Skeletal muscle satellite cell (primary cell): ENCODE results near the gene DRD1. TPM values are rescaled to one million over a fixed set of nuclear protein-coding genes. Genes with fewer than 3 reads are reported as not detected.
A peak's percentile ranks its signal among the peaks of the same experiment; 100 is the strongest.

Experiments used
- H3K27me3 ChIP-seq: 2 replicates; pipeline ENCODE4 v1.7.0; 2013; ENCODE audit warnings: low read length; ENCODE audit not compliant: control insufficient read depth, insufficient read depth
- H3K36me3 ChIP-seq: 2 replicates; pipeline ENCODE4 v1.7.0; 2013; ENCODE audit warnings: mild to moderate bottlenecking, control low read depth, low read length; ENCODE audit not compliant: insufficient read depth
- H3K4me1 ChIP-seq: 2 replicates; pipeline ENCODE4 v1.7.0; 2013; ENCODE audit warnings: low read length; ENCODE audit not compliant: control insufficient read depth, insufficient read depth
- H3K4me2 ChIP-seq: 2 replicates; pipeline ENCODE4 v1.7.0; 2013; ENCODE audit warnings: mild to moderate bottlenecking, low read length
- H3K4me3 ChIP-seq: 2 replicates; pipeline ENCODE4 v1.7.0; 2013; ENCODE audit warnings: low read length
- H3K9ac ChIP-seq: 2 replicates; pipeline ENCODE4 v1.7.0; 2013; ENCODE audit warnings: mild to moderate bottlenecking, low read depth, low read length, moderate library complexity
- H3K9me3 ChIP-seq: replicated peaks from 2 replicates; pipeline ENCODE4 v1.7.0; 2013; ENCODE audit warnings: mild to moderate bottlenecking, control low read depth, low read length
- total RNA-seq: library from RNA; depleted of rRNA; stranded (reverse); fragments of >200 nt; gene quantifications from 2 replicates; pipeline ENCODE4 v1.2.3, GENCODE V29; 2012; rRNA removed

The DRD1 gene
- not detected in 2 replicates for total RNA-seq

GRCh38 chr5:175444060-175444904 is at the start of gene DRD1:
Gene DRD1, minus strand, starts transcription at chr5:175444182. Its CDS starts 1,083 bp downstream, at chr5:175443099.
- H3K4me1 ChIP-seq, result no peaks in the 10 kb centered on the region
- H3K9ac ChIP-seq, result no peak within 1 kb of the TSS
- H3K36me3 ChIP-seq, result no peaks in the 10 kb centered on the region
- H3K27me3 ChIP-seq, result peaks cover 47% of the 10 kb centered on the region
- H3K9me3 ChIP-seq, result no peaks in the 10 kb centered on the region
- peak within 1 kb of the TSS; percentile 42 for H3K4me3 ChIP-seq
- H3K4me2 ChIP-seq, result peak within 1 kb of the TSS; percentile 70

GRCh38 chr5:175493726-175494125 is 49.7 kb upstream of the DRD1 start:
- Histone ChIP-seq H3K9me3 (no peaks in the 10 kb centered on the region), H3K27me3 (no peaks in the 10 kb centered on the region), H3K9ac (no peak overlapping the region), H3K4me1 (no peaks in the 10 kb centered on the region), H3K4me2 (no peak overlapping the region), H3K36me3 (peaks cover 44% of the 10 kb centered on the region), H3K4me3 (no peak overlapping the region)

GRCh38 chr5:175493260-175493659 is 49.3 kb upstream of the DRD1 start:
- Histone ChIP-seq H3K27me3 (no peaks in the 10 kb centered on the region), H3K4me1 (no peaks in the 10 kb centered on the region), H3K9ac (no peak overlapping the region), H3K4me2 (no peak overlapping the region), H3K4me3 (no peak overlapping the region), H3K9me3 (no peaks in the 10 kb centered on the region), H3K36me3 (peaks cover 47% of the 10 kb centered on the region)

GRCh38 chr5:175491223-175491622 is 47.2 kb upstream of the DRD1 start:
- Histone ChIP-seq H3K4me2 (no peak overlapping the region), H3K9me3 (no peaks in the 10 kb centered on the region), H3K27me3 (no peaks in the 10 kb centered on the region), H3K36me3 (peaks cover 53% of the 10 kb centered on the region), H3K9ac (no peak overlapping the region), H3K4me3 (no peak overlapping the region), H3K4me1 (no peaks in the 10 kb centered on the region)

- Histone ChIP-seq H3K4me3 (no peak overlapping the region), H3K9me3 (no peaks in the 10 kb centered on the region), H3K4me1 (no peaks in the 10 kb centered on the region), H3K9ac (no peak overlapping the region), H3K4me2 (no peak overlapping the region), H3K36me3 (peaks cover 51% of the 10 kb centered on the region), H3K27me3 (no peaks in the 10 kb centered on the region)
These were observed 45.9 kb upstream of the DRD1 start for GRCh38 chr5:175489693-175490443.

GRCh38 chr5:175487514-175488222 is 43.7 kb upstream of the DRD1 start:
- Histone ChIP-seq H3K4me1 (no peaks in the 10 kb centered on the region), H3K27me3 (no peaks in the 10 kb centered on the region), H3K9me3 (no peaks in the 10 kb centered on the region), H3K4me2 (no peak overlapping the region), H3K4me3 (no peak overlapping the region), H3K36me3 (peaks cover 40% of the 10 kb centered on the region), H3K9ac (no peak overlapping the region)

- Histone ChIP-seq H3K9me3 (no peaks in the 10 kb centered on the region), H3K27me3 (no peaks in the 10 kb centered on the region), H3K4me1 (no peaks in the 10 kb centered on the region), H3K4me3 (no peak overlapping the region), H3K4me2 (no peak overlapping the region), H3K36me3 (peaks cover 36% of the 10 kb centered on the region), H3K9ac (no peak overlapping the region)
These were observed 41.6 kb upstream of the DRD1 start for GRCh38 chr5:175485631-175486030.

GRCh38 chr5:175484829-175485228 is 40.8 kb upstream of the DRD1 start:
- H3K4me1 ChIP-seq, result peaks cover under 1% of the 10 kb centered on the region
- no peak overlapping the region for H3K4me3 ChIP-seq
- H3K36me3 ChIP-seq, result peaks cover 35% of the 10 kb centered on the region
- no peak overlapping the region for H3K4me2 ChIP-seq
- H3K27me3 ChIP-seq, result no peaks in the 10 kb centered on the region
- H3K9ac ChIP-seq, result no peak overlapping the region
- H3K9me3 ChIP-seq, result no peaks in the 10 kb centered on the region

- no peak overlapping the region for H3K4me3 ChIP-seq
- no peaks in the 10 kb centered on the region for H3K27me3 ChIP-seq
- no peak overlapping the region for H3K9ac ChIP-seq
- H3K36me3 ChIP-seq, result peaks cover 33% of the 10 kb centered on the region
- no peak overlapping the region for H3K4me2 ChIP-seq
- H3K9me3 ChIP-seq, result no peaks in the 10 kb centered on the region
- H3K4me1 ChIP-seq, result peaks cover 6% of the 10 kb centered on the region
These were observed 40.3 kb upstream of the DRD1 start for GRCh38 chr5:175484322-175484721.

- Histone ChIP-seq H3K9ac (no peak overlapping the region), H3K36me3 (peaks cover 28% of the 10 kb centered on the region), H3K9me3 (no peaks in the 10 kb centered on the region), H3K4me1 (peaks cover 7% of the 10 kb centered on the region), H3K4me2 (no peak overlapping the region), H3K4me3 (no peak overlapping the region), H3K27me3 (no peaks in the 10 kb centered on the region)
These were observed 39.4 kb upstream of the DRD1 start for GRCh38 chr5:175483337-175483736.

- H3K9ac ChIP-seq, result peak overlapping the region; percentile 93
- H3K4me1 ChIP-seq, result peaks cover 11% of the 10 kb centered on the region
- peak overlapping the region; percentile 97 for H3K4me3 ChIP-seq
These were observed 35.3 kb upstream of the DRD1 start for GRCh38 chr5:175479125-175479881.

More at GRCh38 chr5:175479125-175479881, 35.3 kb upstream of the DRD1 start:
- H3K36me3 ChIP-seq, result peaks cover 14% of the 10 kb centered on the region
- peaks cover 17% of the 10 kb centered on the region for H3K27me3 ChIP-seq
- no peaks in the 10 kb centered on the region for H3K9me3 ChIP-seq
- peak overlapping the region; percentile 98 for H3K4me2 ChIP-seq
